GM21786 (cell line): Measurements from ENCODE around the gene TAAR1.
"Not testable (repeated sequence)": the region's sequence is repeated elsewhere in the genome, so short reads cannot be mapped to it uniquely, and the experiment has no call there.

ENCODE experiments used
- ATAC-seq: cut with Tn5 transposase; IDR thresholded peaks from one replicate; pipeline ENCODE4 v1.9.1; 2021; ENCODE audit not compliant: unreplicated experiment

TAAR1 gene

DNA sequence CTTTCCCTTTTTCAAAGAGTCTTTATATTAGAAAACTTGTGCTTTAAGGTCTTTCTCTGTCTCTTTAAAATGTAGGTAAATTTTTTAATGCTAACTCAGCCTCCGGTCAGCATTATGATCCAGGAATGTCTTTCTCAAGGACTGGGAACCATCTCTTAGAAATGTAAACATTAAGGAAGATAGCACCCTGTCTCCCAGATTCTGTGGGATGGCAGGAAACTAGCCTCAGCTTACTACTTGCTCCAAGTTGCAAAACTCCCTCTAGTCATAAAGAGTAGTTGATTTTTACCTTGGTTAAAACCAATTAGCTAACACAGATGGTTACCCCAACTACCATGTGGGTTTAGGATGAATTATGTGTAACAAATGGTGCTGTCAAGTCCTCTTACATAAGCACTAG, 4.7 kb upstream of the TAAR1 start:
- ATAC-seq: no peak

DNA sequence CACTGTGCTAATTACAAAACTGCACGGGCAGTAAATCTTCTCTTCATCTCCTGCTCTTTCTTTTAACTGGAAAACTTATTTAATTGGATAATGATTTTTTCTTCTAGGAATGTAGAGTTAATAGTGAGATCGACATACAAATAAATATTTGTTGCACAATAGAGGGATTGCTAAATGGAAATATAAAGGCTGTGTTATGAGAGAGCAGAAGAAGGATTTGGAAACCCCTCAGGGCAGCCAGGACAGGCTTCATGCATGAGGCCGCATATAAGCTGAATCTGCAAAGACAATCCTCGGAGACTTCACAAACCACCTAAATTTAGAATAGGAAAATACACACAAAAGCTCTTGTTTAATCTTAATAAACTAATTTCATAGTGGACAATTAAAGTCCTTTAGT, 2.9 kb upstream of the TAAR1 start:
- ATAC-seq: no peak

DNA sequence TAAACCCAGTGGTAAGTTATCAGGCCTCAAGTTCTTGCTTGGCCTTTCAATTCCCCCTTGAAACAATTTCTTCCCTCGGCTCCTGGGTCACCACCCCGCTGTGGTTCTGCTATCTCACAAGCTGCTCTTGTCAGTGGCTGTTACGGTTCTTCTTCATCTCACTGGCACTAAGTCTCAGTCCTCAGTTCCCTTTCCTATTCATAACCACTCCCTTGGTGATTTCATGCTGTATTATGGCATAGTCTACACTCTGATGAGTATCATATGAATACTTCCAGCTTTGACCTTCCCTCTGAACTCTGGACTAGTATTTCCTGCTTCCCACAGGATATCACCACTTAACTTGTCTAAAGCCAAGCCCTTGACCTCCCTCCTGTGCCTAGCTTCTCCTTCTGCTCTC, 7.9 kb downstream of the TAAR1 start:
- ATAC-seq: peak; percentile 66

DNA sequence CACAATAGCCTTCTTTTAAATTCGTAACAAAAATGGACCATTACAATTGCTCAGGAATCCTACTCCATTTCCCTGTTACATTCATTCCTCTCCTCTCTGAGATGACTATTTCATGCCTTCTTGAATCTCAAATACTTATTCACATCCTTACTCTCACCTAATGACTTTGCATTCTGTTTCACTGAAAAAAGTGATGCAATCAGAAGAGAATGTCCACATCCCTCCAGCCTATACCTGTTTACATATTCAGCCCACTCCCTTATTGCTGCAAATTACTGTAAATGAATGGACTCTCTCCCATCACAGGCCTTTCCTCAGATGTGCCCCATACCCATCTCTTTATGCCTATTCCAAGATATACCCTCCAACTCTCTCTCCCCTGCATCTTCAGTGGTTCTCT, 8.6 kb downstream of the TAAR1 start:
- no peak for ATAC-seq

- no peak for ATAC-seq
Measured at GRCh38 chr6:132648828-132649227, 10.2 kb downstream of the TAAR1 start.

DNA sequence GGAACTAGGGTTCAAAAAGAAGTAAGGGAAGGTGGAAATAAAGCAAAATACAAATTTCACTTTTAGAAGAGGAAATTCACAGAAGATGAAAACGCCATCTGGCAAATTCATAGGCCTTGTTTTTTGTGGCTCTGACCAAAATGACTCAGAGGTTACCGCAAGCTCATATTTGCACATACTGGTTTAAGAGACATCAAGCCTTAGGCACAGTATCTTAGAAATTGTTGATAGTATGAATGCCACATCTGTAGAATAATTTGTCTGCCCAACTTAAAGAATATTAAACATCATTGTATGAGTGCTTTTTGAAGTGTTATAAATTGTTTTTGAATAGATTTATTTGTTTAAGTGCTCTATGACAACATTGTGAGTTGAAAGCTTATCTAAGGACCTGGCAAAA, 10.6 kb downstream of the TAAR1 start:
- ATAC-seq: peak; percentile 62

DNA sequence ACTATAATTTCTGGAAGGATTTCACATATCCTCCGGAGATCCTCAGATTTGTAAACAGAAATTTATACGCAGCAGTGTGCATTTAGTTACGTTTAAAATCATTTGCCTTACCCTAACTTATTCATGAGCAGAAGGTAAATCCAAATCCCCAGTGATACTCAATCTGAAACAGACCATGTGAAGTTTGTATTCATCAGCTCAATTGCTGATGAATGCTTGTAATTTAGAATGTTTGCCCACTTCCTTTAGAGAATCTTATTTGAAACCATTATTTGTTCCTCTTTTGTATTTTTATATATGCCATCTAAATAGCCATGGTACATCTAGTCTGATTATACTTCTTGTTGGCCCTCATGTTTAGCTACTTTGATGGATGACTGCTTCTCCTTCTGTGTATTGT, 15.4 kb downstream of the TAAR1 start:
- ATAC-seq: no peak

GRCh38 chr6:132637135-132637534, 21.8 kb downstream of the TAAR1 start:
- ATAC-seq: not testable (repeated sequence)

DNA sequence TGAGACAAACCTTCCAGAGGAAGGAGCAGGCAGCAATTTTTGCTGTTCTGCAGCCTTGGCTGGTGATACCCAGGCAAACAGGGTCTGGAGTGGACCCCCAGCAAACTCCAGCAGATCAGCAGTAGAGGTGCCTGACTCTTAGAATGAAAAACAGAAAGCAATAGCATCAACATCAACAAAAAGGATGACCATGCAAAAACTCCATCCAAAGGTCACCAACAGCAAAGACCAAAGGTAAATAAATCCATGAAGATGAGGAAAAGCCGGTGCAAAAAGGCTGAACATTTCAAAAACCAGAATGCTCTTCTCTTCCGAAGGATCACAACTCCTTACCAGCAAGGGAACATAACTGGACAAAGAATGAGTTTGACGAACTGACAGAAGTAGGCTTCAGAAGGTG, 23.1 kb downstream of the TAAR1 start:
- ATAC-seq: not testable (repeated sequence)

- not testable (repeated sequence) for ATAC-seq
Measured at GRCh38 chr6:132635288-132635687, 23.7 kb downstream of the TAAR1 start.

DNA sequence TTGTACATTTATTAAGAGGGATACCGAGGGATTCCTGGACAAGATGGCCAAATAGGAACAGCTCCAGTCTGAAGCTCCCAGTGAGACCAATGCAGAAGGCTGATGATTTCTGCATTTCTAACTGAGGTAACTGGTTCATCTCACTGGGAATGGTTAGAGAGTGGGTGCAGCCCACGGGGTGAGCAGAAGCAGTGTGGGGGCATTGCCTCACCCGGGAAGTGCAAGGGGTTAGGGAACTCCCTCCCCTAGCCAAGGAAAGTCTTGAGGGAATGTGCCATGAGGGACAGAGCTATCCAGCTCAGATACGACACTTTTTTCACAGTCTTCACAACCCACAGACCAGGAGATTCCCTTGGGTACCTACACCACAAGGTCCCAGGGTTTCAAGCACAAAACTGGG, 24.2 kb downstream of the TAAR1 start:
- ATAC-seq: no peak

GRCh38 chr6:132633362-132633761, 25.6 kb downstream of the TAAR1 start:
- no peak for ATAC-seq

- ATAC-seq: no peak
Measured at GRCh38 chr6:132624175-132624574, 34.8 kb downstream of the TAAR1 start, which contains the start of gene TAAR2. Gene TAAR2, minus strand, starts transcription at chr6:132624275. Its CDS starts 0 bp downstream, at chr6:132624275.

DNA sequence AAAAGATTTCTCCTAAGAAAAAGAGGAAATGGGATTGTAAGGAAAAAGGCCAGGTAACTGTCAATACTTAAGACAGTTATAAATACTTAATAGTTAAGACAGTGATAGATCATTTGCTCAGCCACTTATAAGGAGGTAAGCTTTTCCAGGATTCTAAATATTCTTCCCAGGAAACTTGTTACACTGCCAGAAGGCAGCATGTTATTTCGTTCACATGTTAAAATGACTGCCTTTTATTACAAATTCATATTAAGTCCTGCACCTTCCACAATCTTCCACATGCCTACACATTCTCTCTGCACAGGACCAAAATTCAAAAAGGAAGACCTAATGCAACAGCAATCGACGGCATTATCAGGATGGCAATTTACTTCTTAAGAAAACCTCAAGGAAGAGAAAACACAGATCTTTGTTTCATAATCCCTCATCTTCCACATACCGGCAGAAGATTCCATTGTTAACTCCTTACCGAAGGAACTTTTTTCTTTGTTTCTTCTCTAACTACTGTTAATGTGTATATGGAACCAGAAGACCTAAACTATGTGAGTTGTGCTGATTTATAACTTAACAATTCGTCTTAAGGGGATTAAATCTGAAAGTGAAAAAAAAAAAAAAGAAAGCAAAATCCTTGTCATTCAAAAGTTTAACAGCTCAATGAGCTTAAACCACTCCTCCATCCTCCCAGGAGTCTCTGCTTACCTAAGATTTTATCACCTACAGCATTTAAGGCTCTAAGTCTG, 35.7 kb downstream of the TAAR1 start:
- ATAC-seq: no peak

- no peak for ATAC-seq
Measured at GRCh38 chr6:132616677-132617076, 42.3 kb downstream of the TAAR1 start.

DNA sequence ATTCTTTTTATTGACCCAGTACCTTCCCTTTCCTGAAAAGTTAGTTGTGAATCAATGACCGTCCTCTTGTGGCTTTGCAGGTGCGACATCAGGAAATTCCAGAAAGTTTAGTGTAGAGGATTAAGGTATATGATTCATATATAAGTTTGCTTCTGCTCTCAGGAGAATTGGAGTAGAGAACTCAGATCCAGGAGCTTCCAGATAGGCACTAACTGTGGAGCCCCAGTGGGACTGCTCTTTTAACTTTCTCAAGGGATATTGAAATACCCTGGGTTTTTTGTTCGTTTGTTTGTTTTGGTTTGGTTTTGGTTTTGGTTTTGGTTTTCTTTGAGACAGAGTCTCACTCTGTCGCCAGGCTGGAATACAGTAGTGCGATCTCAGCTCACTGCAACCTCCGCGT, 44.4 kb downstream of the TAAR1 start:
- ATAC-seq: peak; percentile 42

DNA sequence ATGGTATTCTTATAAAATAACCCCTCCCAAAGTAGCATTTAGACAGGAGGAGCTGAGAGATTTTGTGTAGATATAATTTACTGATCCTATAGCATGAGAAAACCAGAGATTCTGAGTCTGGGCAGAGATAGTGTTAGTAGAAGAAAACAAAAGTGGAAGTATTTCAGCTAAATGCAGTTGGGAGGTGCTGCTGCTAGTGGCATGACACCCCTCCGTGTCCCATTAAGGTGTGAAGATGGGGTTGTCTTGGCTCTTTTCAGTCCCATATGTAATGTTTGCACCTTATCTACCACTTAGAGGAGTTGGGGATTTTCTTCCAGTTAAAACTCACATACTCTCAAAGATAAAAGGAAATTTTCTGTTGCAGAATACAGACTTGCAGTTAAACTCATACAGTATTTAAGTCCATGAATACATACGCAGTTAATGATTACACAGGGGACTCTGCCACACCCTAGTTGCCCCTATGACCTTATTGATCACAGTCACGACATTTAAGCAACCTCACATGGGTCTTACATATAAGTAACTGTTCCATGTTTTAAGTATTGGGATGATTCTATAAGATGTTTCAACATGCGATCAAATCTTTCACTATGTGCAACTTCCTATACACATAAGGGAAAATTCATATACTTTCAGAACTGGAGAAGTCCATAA, 46.4 kb downstream of the TAAR1 start:
- no peak for ATAC-seq

- ATAC-seq: no peak
Measured at GRCh38 chr6:132611616-132612015, 47.4 kb downstream of the TAAR1 start.

DNA sequence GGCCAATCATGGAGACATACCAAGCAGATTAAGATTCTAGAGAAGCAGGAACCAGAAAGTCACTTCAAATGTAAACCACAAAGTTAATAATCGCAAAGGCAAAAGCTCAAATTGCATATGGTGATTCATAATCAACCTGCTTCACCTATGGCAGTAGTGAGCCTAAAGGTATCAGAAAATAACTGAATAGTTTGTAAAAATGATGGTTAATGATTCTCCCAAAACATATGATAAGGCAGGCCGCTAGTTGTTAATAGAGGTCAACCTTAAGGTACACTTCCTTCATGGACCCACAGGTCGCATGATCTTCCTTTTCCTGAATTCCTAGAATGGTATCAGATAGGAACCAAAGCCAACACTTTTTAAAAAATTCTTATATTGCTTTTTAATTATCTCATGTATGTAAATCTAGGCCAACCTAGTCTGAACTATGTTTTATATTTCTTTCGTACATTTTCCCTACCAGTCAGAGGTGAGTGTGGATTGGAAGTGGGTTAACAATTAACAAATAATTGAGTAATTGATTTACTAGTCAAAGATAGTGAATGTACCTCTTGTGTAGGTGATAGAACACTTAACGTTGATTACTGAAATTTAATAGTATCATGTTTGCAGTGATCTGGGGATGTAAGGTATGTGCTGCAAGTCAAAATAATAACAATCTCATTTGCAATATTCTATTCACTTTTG, 51.3 kb downstream of the TAAR1 start:
- ATAC-seq: peak; percentile 62

DNA sequence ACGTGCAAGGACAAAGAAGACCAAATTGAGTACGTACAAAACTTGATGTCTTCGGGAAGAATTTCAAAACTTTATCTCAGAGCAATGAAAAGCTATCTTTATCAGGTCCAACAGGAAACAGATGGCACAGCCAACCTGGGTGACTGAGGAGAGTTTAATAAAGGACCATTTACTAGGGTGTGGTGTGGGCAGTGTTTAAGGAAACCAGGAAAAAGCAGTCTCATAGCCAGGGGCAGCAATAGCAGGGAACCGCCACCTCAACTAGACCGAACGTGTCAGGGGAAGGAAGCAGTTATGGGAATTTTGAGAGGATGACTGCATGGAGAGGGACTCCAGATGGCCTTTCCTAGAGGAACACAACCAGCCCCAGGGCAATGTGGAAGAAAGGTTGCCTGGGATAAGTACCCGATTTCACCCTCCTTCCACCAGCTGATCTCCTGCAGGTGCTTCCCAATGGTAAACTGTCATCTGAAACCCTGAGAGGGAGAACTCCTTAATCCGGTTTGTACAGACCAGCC, 54.3 kb downstream of the TAAR1 start:
- no peak for ATAC-seq

- ATAC-seq: not testable (repeated sequence)
Measured at GRCh38 chr6:132600900-132601299, 58.1 kb downstream of the TAAR1 start.

GRCh38 chr6:132598473-132598872, 60.5 kb downstream of the TAAR1 start:
- ATAC-seq: peak; percentile 77
